ENCODE results near the gene SLC6A16.

Gene SLC6A16

GRCh38 chr19:49264258-49264657 lies 60.7 kb downstream of the SLC6A16 start:
- no peak for DNase-seq

- DNase-seq, result no peak
Observed at GRCh38 chr19:49261602-49262001, 63.4 kb downstream of the SLC6A16 start.

GRCh38 chr19:49256691-49257090 lies 68.3 kb downstream of the SLC6A16 start:
- DNase-seq, result no peak

GRCh38 chr19:49255674-49256073 lies 69.3 kb downstream of the SLC6A16 start:
- DNase-seq, result no peak

GRCh38 chr19:49249933-49250332 lies 75.1 kb downstream of the SLC6A16 start:
- no peak for DNase-seq

- no peak for DNase-seq
Observed at GRCh38 chr19:49247676-49248075, 77.3 kb downstream of the SLC6A16 start.

GRCh38 chr19:49244256-49244655 lies 80.7 kb downstream of the SLC6A16 start:
- DNase-seq, result no peak

GRCh38 chr19:49243726-49244125 lies 81.3 kb downstream of the SLC6A16 start:
- no peak for DNase-seq

- DNase-seq, result no peak
Observed at GRCh38 chr19:49243129-49243528, 81.9 kb downstream of the SLC6A16 start.

- DNase-seq, result no peak
Observed at GRCh38 chr19:49241769-49242168, 83.2 kb downstream of the SLC6A16 start.

Measured in SW 1271 (cell line).